Upper lobe of left lung (tissue), 4 donors: ENCODE results near the gene NCOR2.

Experiments
- EP300 ChIP-seq, 4 donors: sonication (generic); formaldehyde crosslinking; IDR thresholded peaks; one replicate each; pipeline ENCODE4 v1.5.1; 2017; ENCODE audit warnings: antibody characterized with exemption in 4 of 4, control low read depth in 2 of 4
- POLR2A ChIP-seq, 4 donors: fragments of 450-650 bp; IDR thresholded peaks; one replicate each; pipeline ENCODE4 v1.5.1; 2016 to 2017; ENCODE audit warnings: antibody characterized with exemption in 4 of 4, mild to moderate bottlenecking in 2 of 4
- POLR2AphosphoS5 ChIP-seq, 2 donors: sonication (generic); formaldehyde crosslinking; IDR thresholded peaks; one replicate each; pipeline ENCODE4 v1.5.1; 2017; ENCODE audit warnings: antibody characterized with exemption in 2 of 2
- TF ChIP-seq, protein P1 (sequence below), 6 experiments: fragments of 450-650 bp in 4 of 6; fragments of 200-600 bp in 2 of 6; sonication (generic) in 2 of 6; IDR thresholded peaks; one replicate each; pipeline ENCODE4 v1.5.1; 2016 to 2019; ENCODE audit warnings: antibody characterized with exemption in 6 of 6

DNA sequence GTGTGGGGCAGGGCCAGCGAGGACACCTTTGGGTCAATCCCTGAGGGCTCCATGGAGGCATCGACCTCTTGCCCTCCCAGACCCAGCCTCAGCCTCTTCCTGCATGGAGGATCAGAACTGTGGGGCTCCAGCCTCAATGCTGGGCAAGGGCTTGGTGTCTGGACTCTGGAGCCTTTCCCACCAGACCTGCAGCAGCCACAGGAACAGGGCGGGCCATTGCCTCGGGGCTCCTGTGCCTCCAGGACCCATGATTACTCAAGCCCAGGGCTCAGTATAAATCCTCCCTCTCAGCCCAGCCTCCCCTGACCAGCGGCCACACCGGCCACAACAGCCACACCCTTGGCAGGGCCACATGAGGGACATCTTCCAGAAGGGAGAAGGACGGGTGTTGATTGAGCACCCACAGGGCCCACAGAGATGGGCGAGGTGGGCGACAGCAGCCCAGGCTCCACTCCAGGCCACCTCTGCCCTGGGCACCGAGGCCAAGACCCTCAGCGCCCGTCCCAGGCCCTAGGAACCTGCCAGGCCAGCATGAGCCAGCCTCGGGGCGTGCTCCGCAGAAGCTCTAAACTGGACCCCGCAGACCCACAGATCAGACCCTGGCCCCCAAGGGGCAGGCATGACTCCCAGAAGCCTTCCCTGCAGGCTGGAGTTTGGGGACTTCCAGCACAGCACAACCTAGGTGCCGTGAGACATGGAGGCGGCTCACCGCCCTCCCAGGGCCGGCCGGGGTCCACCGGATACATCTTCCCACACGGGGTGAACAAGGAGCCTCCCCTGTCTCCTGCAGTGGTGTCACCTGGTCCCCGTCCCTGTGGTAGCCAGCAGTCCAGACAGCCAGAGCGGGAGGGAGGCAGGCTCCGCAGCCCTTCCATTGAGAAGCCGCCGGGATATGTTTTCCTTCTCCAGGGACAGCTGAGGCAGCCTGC lies 25.1 kb downstream of the NCOR2 start:
- TF ChIP-seq, protein P1, sequence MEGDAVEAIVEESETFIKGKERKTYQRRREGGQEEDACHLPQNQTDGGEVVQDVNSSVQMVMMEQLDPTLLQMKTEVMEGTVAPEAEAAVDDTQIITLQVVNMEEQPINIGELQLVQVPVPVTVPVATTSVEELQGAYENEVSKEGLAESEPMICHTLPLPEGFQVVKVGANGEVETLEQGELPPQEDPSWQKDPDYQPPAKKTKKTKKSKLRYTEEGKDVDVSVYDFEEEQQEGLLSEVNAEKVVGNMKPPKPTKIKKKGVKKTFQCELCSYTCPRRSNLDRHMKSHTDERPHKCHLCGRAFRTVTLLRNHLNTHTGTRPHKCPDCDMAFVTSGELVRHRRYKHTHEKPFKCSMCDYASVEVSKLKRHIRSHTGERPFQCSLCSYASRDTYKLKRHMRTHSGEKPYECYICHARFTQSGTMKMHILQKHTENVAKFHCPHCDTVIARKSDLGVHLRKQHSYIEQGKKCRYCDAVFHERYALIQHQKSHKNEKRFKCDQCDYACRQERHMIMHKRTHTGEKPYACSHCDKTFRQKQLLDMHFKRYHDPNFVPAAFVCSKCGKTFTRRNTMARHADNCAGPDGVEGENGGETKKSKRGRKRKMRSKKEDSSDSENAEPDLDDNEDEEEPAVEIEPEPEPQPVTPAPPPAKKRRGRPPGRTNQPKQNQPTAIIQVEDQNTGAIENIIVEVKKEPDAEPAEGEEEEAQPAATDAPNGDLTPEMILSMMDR (IDR thresholded peaks at IDR 0.05), result no peak
- TF ChIP-seq POLR2A (IDR thresholded peaks at IDR 0.05) (no peak), EP300 (IDR thresholded peaks at IDR 0.05) (no peak), POLR2AphosphoS5 (IDR thresholded peaks at IDR 0.05) (no peak)
